Skin epidermis (tissue), 12 donors: Measurements from ENCODE around the gene PRR15.

Source experiments
- H3K27ac ChIP-seq, 21 experiments: fragments of 200-600 bp; sonication (generic) in 11 of 21; one replicate each; pipeline ENCODE4 v1.5.0; 2020; ENCODE audit warnings: mild to moderate bottlenecking in 3 of 21, inconsistent platforms in 2 of 21, moderate library complexity in 2 of 21
- H3K4me3 ChIP-seq, 7 experiments: fragments of 200-600 bp; sonication (generic) in 2 of 7; one replicate each; pipeline ENCODE4 v1.5.0; 2020; ENCODE audit warnings: inconsistent platforms in 2 of 7, mild to moderate bottlenecking in 2 of 7, moderate library complexity in 1 of 7

PRR15 gene

GRCh38 chr7:29606287-29606721 lies 42.7 kb downstream of the PRR15 start:
- H3K27ac ChIP-seq: no peak overlapping the region
- H3K4me3 ChIP-seq: no peak overlapping the region

- H3K4me3 ChIP-seq: no peak overlapping the region
- H3K27ac ChIP-seq: no peak overlapping the region
Measured at GRCh38 chr7:29606830-29607229, 43.2 kb downstream of the PRR15 start.

GRCh38 chr7:29607259-29607658 lies 43.6 kb downstream of the PRR15 start:
- no peak overlapping the region for H3K27ac ChIP-seq
- H3K4me3 ChIP-seq: no peak overlapping the region

- Histone ChIP-seq H3K27ac (no peak overlapping the region), H3K4me3 (no peak overlapping the region)
Measured at GRCh38 chr7:29607889-29608288, 44.3 kb downstream of the PRR15 start.

- Histone ChIP-seq H3K27ac (no peak overlapping the region), H3K4me3 (no peak overlapping the region)
Measured at GRCh38 chr7:29609162-29610037, 45.8 kb downstream of the PRR15 start.

- Histone ChIP-seq H3K4me3 (no peak overlapping the region), H3K27ac (no peak overlapping the region)
Measured at GRCh38 chr7:29610086-29610485, 46.5 kb downstream of the PRR15 start.

GRCh38 chr7:29611941-29612544 lies 48.4 kb downstream of the PRR15 start:
- H3K4me3 ChIP-seq: no peak overlapping the region
- H3K27ac ChIP-seq: no peak overlapping the region

- Histone ChIP-seq H3K4me3 (no peak overlapping the region), H3K27ac (peak overlapping the region in 3 of 21 experiments; percentile 32 to 57 (median 50))
Measured at GRCh38 chr7:29612596-29612995, 49.0 kb downstream of the PRR15 start.

- H3K4me3 ChIP-seq: no peak overlapping the region
Measured at GRCh38 chr7:29613100-29613499, 49.5 kb downstream of the PRR15 start.

GRCh38 chr7:29614229-29614628 lies 50.6 kb downstream of the PRR15 start:
- Histone ChIP-seq H3K27ac (no peak overlapping the region), H3K4me3 (no peak overlapping the region)

More at GRCh38 chr7:29613100-29613499, 49.5 kb downstream of the PRR15 start:
- peak overlapping the region in 7 of 21 experiments; percentile 9 to 57 (median 32) for H3K27ac ChIP-seq
